NCI-H748 (cell line): ENCODE measurements around the gene PIGA.
"Not testable (repeated sequence)": the region's sequence is repeated elsewhere in the genome, so short reads cannot be mapped to it uniquely, and the experiment has no call there.

ENCODE experiments used
- DNase-seq: peaks from one replicate; lab custom pipeline; 2025; ENCODE audit not compliant: unreplicated experiment; lab: John Stamatoyannopoulos, UW

The PIGA gene

GRCh38 chrX:15321447-15321846 lies 13.9 kb downstream of the PIGA start:
- DNase-seq, result no peak

- no peak for DNase-seq
Measured at GRCh38 chrX:15320297-15320696, 15.0 kb downstream of the PIGA start.

GRCh38 chrX:15319075-15319474 lies 16.2 kb downstream of the PIGA start:
- no peak for DNase-seq

GRCh38 chrX:15315509-15315908 lies 19.8 kb downstream of the PIGA start, which contains the start of gene ASB11:
Gene ASB11 (minus strand): TSS chrX:15315640. CDS start chrX:15315605, 35 bp downstream.
- DNase-seq, result no peak

GRCh38 chrX:15314472-15314871 lies 20.9 kb downstream of the PIGA start:
- DNase-seq, result no peak

- DNase-seq, result no peak
Measured at GRCh38 chrX:15311119-15311518, 24.2 kb downstream of the PIGA start.

GRCh38 chrX:15310117-15310516 lies 25.2 kb downstream of the PIGA start:
- peak; percentile 88 for DNase-seq

GRCh38 chrX:15305899-15306298 lies 29.4 kb downstream of the PIGA start:
- DNase-seq, result not testable (repeated sequence)

- no peak for DNase-seq
Measured at GRCh38 chrX:15301924-15302323, 33.4 kb downstream of the PIGA start.

- peak; percentile 25 for DNase-seq
Measured at GRCh38 chrX:15299941-15300851, 35.1 kb downstream of the PIGA start.

- no peak for DNase-seq
Measured at GRCh38 chrX:15298780-15299179, 36.5 kb downstream of the PIGA start.

- no peak for DNase-seq
Measured at GRCh38 chrX:15298201-15298600, 37.1 kb downstream of the PIGA start.

GRCh38 chrX:15293451-15293850 lies 41.9 kb downstream of the PIGA start:
- no peak for DNase-seq

GRCh38 chrX:15292861-15293260 lies 42.5 kb downstream of the PIGA start:
- DNase-seq, result no peak

- no peak for DNase-seq
Measured at GRCh38 chrX:15277604-15278003, 57.7 kb downstream of the PIGA start.

GRCh38 chrX:15274946-15275345 lies 60.4 kb downstream of the PIGA start:
- no peak for DNase-seq

GRCh38 chrX:15273275-15273674 lies 62.0 kb downstream of the PIGA start:
- not testable (repeated sequence) for DNase-seq

- DNase-seq, result no peak
Measured at GRCh38 chrX:15271757-15272156, 63.6 kb downstream of the PIGA start.

- peak; percentile 84 for DNase-seq
Measured at GRCh38 chrX:15269618-15270521, 65.5 kb downstream of the PIGA start, which contains the start of gene ASB9. Gene ASB9 (minus strand): TSS chrX:15270083. CDS start chrX:15269874, 209 bp downstream.
